ENCODE measurements around the gene ARF3. TPM values are rescaled to one million over a fixed set of nuclear protein-coding genes. Genes with fewer than 3 reads are reported as not detected.

The ARF3 gene
- total and polyA plus RNA-seq, 4 donors = 67.9 to 319 (median 180) TPM

GRCh38 chr12:48952691-48953090, 4.6 kb downstream of the ARF3 start:
- Histone ChIP-seq H3K27ac (ENCODE audit: low read depth, low read length) (no peak overlapping the region), H3K9me3 (ENCODE audit: control insufficient read depth, insufficient read depth, low read length) (no peaks in the 10 kb centered on the region), H3K27me3 (ENCODE audit: control insufficient read depth, insufficient read depth, low read length) (no peaks in the 10 kb centered on the region), H3K36me3 (ENCODE audit: control insufficient read depth, insufficient read depth, low read length) (peaks cover 14% of the 10 kb centered on the region), H3K4me3 (ENCODE audit: low read depth, low read length) (no peak overlapping the region), H3K4me1 (ENCODE audit: control insufficient read depth, insufficient read depth, low read length) (peaks cover 12% of the 10 kb centered on the region)
- 100% methylated on average over 1 of the region's 4 CpGs for WGBS (ENCODE audit: insufficient coverage)
- no peak for DNase-seq (ENCODE audit: low read depth in 4 of 6, low spot score in 6 of 6)

- WGBS (ENCODE audit: insufficient coverage) = 100% methylated on average over 2 of the region's 3 CpGs
- no peak for DNase-seq (ENCODE audit: low read depth in 4 of 6, low spot score in 6 of 6)
- H3K27me3 ChIP-seq (ENCODE audit: control insufficient read depth, insufficient read depth, low read length) = no peaks in the 10 kb centered on the region
- H3K27ac ChIP-seq (ENCODE audit: low read depth, low read length) = no peak overlapping the region
- H3K4me1 ChIP-seq (ENCODE audit: control insufficient read depth, insufficient read depth, low read length) = peaks cover 2% of the 10 kb centered on the region
- H3K36me3 ChIP-seq (ENCODE audit: control insufficient read depth, insufficient read depth, low read length) = peaks cover 13% of the 10 kb centered on the region
- no peak overlapping the region for H3K4me3 ChIP-seq (ENCODE audit: low read depth, low read length)
- H3K9me3 ChIP-seq (ENCODE audit: control insufficient read depth, insufficient read depth, low read length) = no peaks in the 10 kb centered on the region
Observed at GRCh38 chr12:48947727-48948126, 9.6 kb downstream of the ARF3 start.

GRCh38 chr12:48946943-48947342, 10.3 kb downstream of the ARF3 start:
- H3K4me1 ChIP-seq (ENCODE audit: control insufficient read depth, insufficient read depth, low read length) = peaks cover 2% of the 10 kb centered on the region
- H3K36me3 ChIP-seq (ENCODE audit: control insufficient read depth, insufficient read depth, low read length) = peaks cover 11% of the 10 kb centered on the region
- 85% methylated on average over 4 of the region's 6 CpGs for WGBS (ENCODE audit: insufficient coverage)
- no peaks in the 10 kb centered on the region for H3K27me3 ChIP-seq (ENCODE audit: control insufficient read depth, insufficient read depth, low read length)
- DNase-seq (ENCODE audit: low read depth in 4 of 6, low spot score in 6 of 6) = no peak
- H3K9me3 ChIP-seq (ENCODE audit: control insufficient read depth, insufficient read depth, low read length) = no peaks in the 10 kb centered on the region
- no peak overlapping the region for H3K4me3 ChIP-seq (ENCODE audit: low read depth, low read length)
- H3K27ac ChIP-seq (ENCODE audit: low read depth, low read length) = no peak overlapping the region

- Histone ChIP-seq H3K4me1 (ENCODE audit: control insufficient read depth, insufficient read depth, low read length) (peaks cover 2% of the 10 kb centered on the region), H3K4me3 (ENCODE audit: low read depth, low read length) (no peak overlapping the region), H3K9me3 (ENCODE audit: control insufficient read depth, insufficient read depth, low read length) (no peaks in the 10 kb centered on the region), H3K27ac (ENCODE audit: low read depth, low read length) (no peak overlapping the region), H3K27me3 (ENCODE audit: control insufficient read depth, insufficient read depth, low read length) (no peaks in the 10 kb centered on the region), H3K36me3 (ENCODE audit: control insufficient read depth, insufficient read depth, low read length) (peaks cover 7% of the 10 kb centered on the region)
- peak in 2 of 6 donors; percentile 57 to 75 for DNase-seq (ENCODE audit: low read depth in 4 of 6, low spot score in 6 of 6)
Observed at GRCh38 chr12:48946205-48946604, 11.1 kb downstream of the ARF3 start.

GRCh38 chr12:48943221-48943620, 14.1 kb downstream of the ARF3 start:
- no peaks in the 10 kb centered on the region for H3K9me3 ChIP-seq (ENCODE audit: control insufficient read depth, insufficient read depth, low read length)
- no CpG with 5 or more reads among the region's 4 CpGs for WGBS (ENCODE audit: insufficient coverage)
- no peak overlapping the region for H3K4me3 ChIP-seq (ENCODE audit: low read depth, low read length)

GRCh38 chr12:48940181-48940580, 17.1 kb downstream of the ARF3 start:
- H3K9me3 ChIP-seq (ENCODE audit: control insufficient read depth, insufficient read depth, low read length) = no peaks in the 10 kb centered on the region
- no peak overlapping the region for H3K4me3 ChIP-seq (ENCODE audit: low read depth, low read length)
- H3K27ac ChIP-seq (ENCODE audit: low read depth, low read length) = no peak overlapping the region
- no peaks in the 10 kb centered on the region for H3K4me1 ChIP-seq (ENCODE audit: control insufficient read depth, insufficient read depth, low read length)
- no peak for DNase-seq (ENCODE audit: low read depth in 4 of 6, low spot score in 6 of 6)
- no peaks in the 10 kb centered on the region for H3K27me3 ChIP-seq (ENCODE audit: control insufficient read depth, insufficient read depth, low read length)
- WGBS (ENCODE audit: insufficient coverage) = 75% methylated on average over 2 of the region's 3 CpGs
- H3K36me3 ChIP-seq (ENCODE audit: control insufficient read depth, insufficient read depth, low read length) = peaks cover 47% of the 10 kb centered on the region

More at GRCh38 chr12:48943221-48943620, 14.1 kb downstream of the ARF3 start:
- H3K27ac ChIP-seq (ENCODE audit: low read depth, low read length) = no peak overlapping the region
- DNase-seq (ENCODE audit: low read depth in 4 of 6, low spot score in 6 of 6) = no peak
- H3K27me3 ChIP-seq (ENCODE audit: control insufficient read depth, insufficient read depth, low read length) = no peaks in the 10 kb centered on the region
- peaks cover 26% of the 10 kb centered on the region for H3K36me3 ChIP-seq (ENCODE audit: control insufficient read depth, insufficient read depth, low read length)
- peaks cover 2% of the 10 kb centered on the region for H3K4me1 ChIP-seq (ENCODE audit: control insufficient read depth, insufficient read depth, low read length)

GRCh38 chr12:48938805-48939204, 18.5 kb downstream of the ARF3 start:
- Histone ChIP-seq H3K4me1 (ENCODE audit: control insufficient read depth, insufficient read depth, low read length) (no peaks in the 10 kb centered on the region), H3K9me3 (ENCODE audit: control insufficient read depth, insufficient read depth, low read length) (no peaks in the 10 kb centered on the region), H3K36me3 (ENCODE audit: control insufficient read depth, insufficient read depth, low read length) (peaks cover 57% of the 10 kb centered on the region), H3K4me3 (ENCODE audit: low read depth, low read length) (no peak overlapping the region), H3K27ac (ENCODE audit: low read depth, low read length) (no peak overlapping the region), H3K27me3 (ENCODE audit: control insufficient read depth, insufficient read depth, low read length) (no peaks in the 10 kb centered on the region)
- WGBS (ENCODE audit: insufficient coverage) = 95% methylated on average over 7 of the region's 7 CpGs
- DNase-seq (ENCODE audit: low read depth in 4 of 6, low spot score in 6 of 6) = no peak

GRCh38 chr12:48937170-48937569, 20.1 kb downstream of the ARF3 start:
- no peaks in the 10 kb centered on the region for H3K4me1 ChIP-seq (ENCODE audit: control insufficient read depth, insufficient read depth, low read length)
- H3K27me3 ChIP-seq (ENCODE audit: control insufficient read depth, insufficient read depth, low read length) = no peaks in the 10 kb centered on the region
- 73% methylated on average over 4 of the region's 6 CpGs for WGBS (ENCODE audit: insufficient coverage)
- no peak overlapping the region for H3K4me3 ChIP-seq (ENCODE audit: low read depth, low read length)
- no peak for DNase-seq (ENCODE audit: low read depth in 4 of 6, low spot score in 6 of 6)
- H3K9me3 ChIP-seq (ENCODE audit: control insufficient read depth, insufficient read depth, low read length) = no peaks in the 10 kb centered on the region
- H3K36me3 ChIP-seq (ENCODE audit: control insufficient read depth, insufficient read depth, low read length) = peaks cover 70% of the 10 kb centered on the region
- H3K27ac ChIP-seq (ENCODE audit: low read depth, low read length) = no peak overlapping the region

- peak in 5 of 6 donors; percentile 48 to 90 (median 57) for DNase-seq (ENCODE audit: low read depth in 4 of 6, low spot score in 6 of 6)
- Histone ChIP-seq H3K4me3 (ENCODE audit: low read depth, low read length) (no peak overlapping the region), H3K27ac (ENCODE audit: low read depth, low read length) (no peak overlapping the region), H3K4me1 (ENCODE audit: control insufficient read depth, insufficient read depth, low read length) (no peaks in the 10 kb centered on the region), H3K36me3 (ENCODE audit: control insufficient read depth, insufficient read depth, low read length) (peaks cover 73% of the 10 kb centered on the region), H3K9me3 (ENCODE audit: control insufficient read depth, insufficient read depth, low read length) (no peaks in the 10 kb centered on the region), H3K27me3 (ENCODE audit: control insufficient read depth, insufficient read depth, low read length) (no peaks in the 10 kb centered on the region)
Observed at GRCh38 chr12:48936379-48936979, 20.8 kb downstream of the ARF3 start.

GRCh38 chr12:48934312-48934706, 23.0 kb downstream of the ARF3 start:
- no peaks in the 10 kb centered on the region for H3K9me3 ChIP-seq (ENCODE audit: control insufficient read depth, insufficient read depth, low read length)
- no peaks in the 10 kb centered on the region for H3K4me1 ChIP-seq (ENCODE audit: control insufficient read depth, insufficient read depth, low read length)
- DNase-seq (ENCODE audit: low read depth in 4 of 6, low spot score in 6 of 6) = peak in 1 of 6 donors; percentile 22
- no CpG with 5 or more reads among the region's 1 CpG for WGBS (ENCODE audit: insufficient coverage)
- H3K27ac ChIP-seq (ENCODE audit: low read depth, low read length) = no peak overlapping the region
- peaks cover 67% of the 10 kb centered on the region for H3K36me3 ChIP-seq (ENCODE audit: control insufficient read depth, insufficient read depth, low read length)
- no peaks in the 10 kb centered on the region for H3K27me3 ChIP-seq (ENCODE audit: control insufficient read depth, insufficient read depth, low read length)
- H3K4me3 ChIP-seq (ENCODE audit: low read depth, low read length) = no peak overlapping the region
